WTC11 (cell line): Measurements from ENCODE around the gene CGB8.
"Not testable (repeated sequence)": the region's sequence is repeated elsewhere in the genome, so short reads cannot be mapped to it uniquely, and the experiment has no call there.

Source experiments
- ATF2 ChIP-seq: sonication (generic); formaldehyde crosslinking; IDR thresholded peaks from 2 replicates; pipeline ENCODE4 v1.8.1; 2022; ENCODE audit warnings: low read depth, missing genetic modification reagents, borderline replicate concordance
- ATF3 ChIP-seq: sonication (generic); formaldehyde crosslinking; conservative IDR thresholded peaks from 2 replicates; pipeline ENCODE4 v1.8.1; 2022; ENCODE audit warnings: mild to moderate bottlenecking, missing genetic modification reagents
- ATF6 ChIP-seq: sonication (generic); formaldehyde crosslinking; IDR thresholded peaks from 2 replicates; pipeline ENCODE4 v1.8.1; 2023; ENCODE audit warnings: mild to moderate bottlenecking, missing genetic modification reagents
- CDX4 ChIP-seq: fragments of 250-450 bp; sonication (Bioruptor Pico); IDR thresholded peaks from 2 replicates; pipeline ENCODE4 v1.9.0; 2021; ENCODE audit warnings: moderate library complexity, mild to moderate bottlenecking, inconsistent platforms, borderline replicate concordance
- CREB1 ChIP-seq: sonication (generic); formaldehyde crosslinking; IDR thresholded peaks from 2 replicates; pipeline ENCODE4 v1.8.0; 2023; ENCODE audit warnings: mild to moderate bottlenecking, missing genetic modification reagents
- CTCF ChIP-seq: fragments of 200-600 bp; IDR thresholded peaks from 2 replicates; pipeline ENCODE4 v1.8.0; 2022; ENCODE audit warnings: antibody characterized with exemption
- ERG ChIP-seq: fragments of 250-450 bp; sonication (Bioruptor Pico); IDR thresholded peaks from 2 replicates; pipeline ENCODE4 v1.8.0; 2021; ENCODE audit warnings: mild to moderate bottlenecking
- ETV6 ChIP-seq: sonication (generic); formaldehyde crosslinking; IDR thresholded peaks from 2 replicates; pipeline ENCODE4 v1.8.1; 2022; ENCODE audit warnings: mild to moderate bottlenecking, missing genetic modification reagents
- FOXP1 ChIP-seq: sonication (generic); formaldehyde crosslinking; IDR thresholded peaks from 2 replicates; pipeline ENCODE4 v1.8.0; 2022; ENCODE audit warnings: missing genetic modification reagents, mild to moderate bottlenecking, moderate library complexity, borderline replicate concordance
- MAX ChIP-seq: sonication (generic); formaldehyde crosslinking; IDR thresholded peaks from 2 replicates; pipeline ENCODE4 v1.8.0; 2022; ENCODE audit warnings: mild to moderate bottlenecking, missing genetic modification reagents
- NFYB ChIP-seq: sonication (generic); formaldehyde crosslinking; conservative IDR thresholded peaks from 2 replicates; pipeline ENCODE4 v1.8.0; 2022; ENCODE audit warnings: low read depth, missing genetic modification reagents
- SP1 ChIP-seq: sonication (generic); formaldehyde crosslinking; conservative IDR thresholded peaks from 2 replicates; pipeline ENCODE4 v1.8.1; 2022; ENCODE audit warnings: missing genetic modification reagents
- ZNF512 ChIP-seq: sonication (generic); formaldehyde crosslinking; IDR thresholded peaks from 2 replicates; pipeline ENCODE4 v1.8.1; 2022; ENCODE audit warnings: missing genetic modification reagents, borderline replicate concordance

GRCh38 chr19:49028686-49029085 lies 20.2 kb downstream of the CGB8 start:
- TF ChIP-seq ZNF512 (CRISPR knock-in tag); ETV6 (CRISPR knock-in tag); FOXP1 (CRISPR knock-in tag); CTCF; ATF2 (CRISPR knock-in tag); ATF3 (CRISPR knock-in tag); CREB1 (CRISPR knock-in tag); CDX4 (CRISPR knock-in tag); MAX (CRISPR knock-in tag); ATF6 (CRISPR knock-in tag); ERG (CRISPR knock-in tag); SP1 (CRISPR knock-in tag); NFYB: not testable (repeated sequence)
